NCI-H2171 (cell line): ENCODE measurements around the gene ATG2A.
"Not testable (repeated sequence)": the region's sequence is repeated elsewhere in the genome, so short reads cannot be mapped to it uniquely, and the experiment has no call there.

Experiments used
- DNase-seq: peaks from one replicate; lab custom pipeline; 2025; lab: John Stamatoyannopoulos, UW

Gene ATG2A

GRCh38 chr11:64854157-64854533, 62.9 kb downstream of the ATG2A start:
- no peak for DNase-seq

GRCh38 chr11:64853709-64854108, 63.3 kb downstream of the ATG2A start:
- no peak for DNase-seq

GRCh38 chr11:64852804-64853509, 64.1 kb downstream of the ATG2A start:
- no peak for DNase-seq

- DNase-seq = no peak
These were observed 65.1 kb downstream of the ATG2A start for GRCh38 chr11:64851831-64852351.

GRCh38 chr11:64850979-64851567, 65.9 kb downstream of the ATG2A start:
- no peak for DNase-seq

- DNase-seq = no peak
These were observed 67.2 kb downstream of the ATG2A start for GRCh38 chr11:64849598-64850356.

- DNase-seq = no peak
These were observed 68.0 kb downstream of the ATG2A start for GRCh38 chr11:64848826-64849597.

- no peak for DNase-seq
These were observed 68.7 kb downstream of the ATG2A start for GRCh38 chr11:64848214-64848825.

- DNase-seq = peak; percentile 85
These were observed 69.9 kb downstream of the ATG2A start for GRCh38 chr11:64846998-64847666.

- not testable (repeated sequence) for DNase-seq
These were observed 71.3 kb downstream of the ATG2A start for GRCh38 chr11:64845776-64846129.

- no peak for DNase-seq
These were observed 71.8 kb downstream of the ATG2A start for GRCh38 chr11:64845129-64845775.
